NCI-H2029 (cell line): ENCODE measurements around the gene KLF6.

ENCODE experiments used
- DNase-seq: peaks from one replicate; lab custom pipeline; 2025; lab: John Stamatoyannopoulos, UW

KLF6 gene

GRCh38 chr10:3728563-3728962 lies 56.4 kb downstream of the KLF6 start:
- DNase-seq = no peak

DNA sequence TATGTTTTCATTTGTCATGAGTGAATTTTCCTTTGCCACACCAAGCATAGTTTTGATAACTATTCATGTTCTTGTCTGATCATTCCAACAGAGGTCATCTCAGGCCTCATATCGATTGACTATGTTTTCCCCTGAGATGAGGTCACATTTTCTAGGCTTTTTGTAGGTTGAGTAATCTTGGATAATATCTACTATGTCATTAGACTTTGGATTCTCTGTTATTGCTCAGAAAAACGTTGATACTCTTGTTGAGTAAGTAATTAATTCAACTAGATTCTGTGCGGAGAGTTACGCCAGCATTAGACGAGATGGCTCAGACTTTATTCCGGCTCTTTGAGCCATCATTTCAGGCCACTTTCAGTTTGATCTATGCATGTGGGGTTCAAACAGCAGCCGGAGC lies 57.7 kb downstream of the KLF6 start:
- DNase-seq = no peak
